NCI-H345 treated with DMSO at 0.1 percent for 48 hours (cell line): Measurements from ENCODE around the gene CTNND2.

Experiments used
- DNase-seq: peaks from one replicate; lab custom pipeline; 2025; ENCODE audit not compliant: unreplicated experiment; lab: John Stamatoyannopoulos, UW

Gene CTNND2

DNA sequence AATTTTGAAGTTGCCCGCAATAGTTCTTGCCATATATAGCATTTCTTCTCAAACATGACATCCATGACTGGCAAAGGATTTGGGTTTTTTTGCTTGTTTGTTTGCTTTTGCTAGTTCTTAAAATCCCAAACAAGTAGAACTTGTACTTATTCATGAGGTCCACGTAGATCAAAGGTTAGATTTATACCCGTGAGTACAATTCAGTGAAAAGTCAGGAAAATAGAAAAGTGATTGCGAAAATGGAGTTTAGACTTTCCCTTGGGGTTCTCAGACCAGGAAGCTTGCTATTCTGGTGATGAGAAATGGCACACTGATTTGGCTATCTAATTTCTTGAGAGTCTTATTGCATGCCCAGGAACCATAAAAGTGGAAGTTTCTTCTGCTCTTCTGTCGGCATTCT is 304.7 kb downstream of the CTNND2 start:
- no peak for DNase-seq

DNA sequence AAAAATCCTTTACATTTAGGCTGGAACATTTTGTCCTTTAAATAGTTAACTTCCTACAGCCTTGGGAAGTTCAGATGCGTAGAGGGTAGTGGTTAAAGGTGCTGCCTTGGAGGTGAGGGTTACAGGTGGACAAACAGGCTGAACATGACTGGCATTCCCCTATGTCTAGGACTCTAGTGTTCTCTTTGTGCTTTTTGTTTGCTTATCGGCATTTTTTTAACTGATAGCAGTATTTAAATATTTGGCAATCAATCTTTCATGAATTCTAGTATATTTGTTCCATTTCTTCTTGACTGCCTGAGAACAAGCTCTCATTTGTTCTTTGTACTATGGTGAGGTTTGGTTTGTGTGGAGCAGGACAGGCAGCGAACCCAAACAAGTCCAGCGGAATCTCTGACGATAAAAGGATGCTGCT is 307.6 kb downstream of the CTNND2 start:
- no peak for DNase-seq

DNA sequence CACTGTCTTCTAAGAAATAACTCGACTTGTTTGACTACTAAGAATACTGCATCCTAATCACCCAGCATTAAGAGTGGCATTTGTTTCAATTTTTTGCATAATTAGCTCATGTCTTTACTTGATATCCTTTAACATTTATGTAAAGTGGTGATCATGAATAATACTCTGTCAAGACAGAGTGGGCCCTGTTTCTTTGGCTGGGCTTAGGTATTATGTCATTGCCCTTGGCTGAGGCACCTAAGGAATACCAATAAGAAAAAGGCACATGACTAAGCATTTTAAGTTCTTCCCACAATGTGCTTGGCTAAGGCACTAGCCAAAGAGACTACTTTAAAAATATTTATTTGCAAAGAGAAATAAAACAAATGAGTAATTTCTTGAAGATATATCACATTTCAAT is 308.1 kb downstream of the CTNND2 start:
- DNase-seq: no peak

DNA sequence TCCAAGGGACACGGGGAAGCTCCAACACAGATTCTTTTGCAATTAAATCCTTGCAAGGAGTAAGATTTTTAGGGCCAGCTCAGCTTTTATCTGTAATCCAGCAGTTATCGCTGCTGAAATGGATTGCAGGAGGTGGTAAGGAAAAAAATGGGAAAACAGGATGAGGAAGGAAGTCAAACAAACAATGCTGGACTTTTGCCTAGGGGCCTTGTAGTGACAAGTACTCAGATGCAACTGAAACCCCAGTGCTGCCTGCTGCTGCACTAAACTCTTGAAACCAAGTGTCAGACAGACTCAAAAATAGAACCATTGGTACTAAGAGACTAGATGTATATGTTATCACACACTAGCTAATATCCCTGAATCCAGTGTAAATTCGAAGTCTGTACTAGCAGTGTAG is 309.2 kb downstream of the CTNND2 start:
- DNase-seq: no peak

DNA sequence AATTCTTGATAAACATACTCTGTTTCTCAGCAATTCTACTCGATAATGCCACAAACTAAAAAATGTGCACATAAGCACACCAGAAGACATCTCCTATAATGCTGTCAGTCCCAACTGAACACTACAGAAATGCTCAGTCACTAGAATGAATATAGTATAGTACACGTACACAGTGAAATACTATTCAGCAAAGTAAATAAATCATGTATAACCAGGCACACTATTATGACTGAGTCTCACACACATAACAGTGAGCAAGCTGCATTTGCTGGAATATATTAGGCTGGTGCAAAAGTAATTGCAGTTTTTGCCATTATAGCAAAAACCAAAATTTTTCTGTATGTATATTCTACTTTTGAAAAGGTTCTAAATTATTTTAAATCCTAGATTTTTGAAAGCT is 310.2 kb downstream of the CTNND2 start:
- DNase-seq: no peak

DNA sequence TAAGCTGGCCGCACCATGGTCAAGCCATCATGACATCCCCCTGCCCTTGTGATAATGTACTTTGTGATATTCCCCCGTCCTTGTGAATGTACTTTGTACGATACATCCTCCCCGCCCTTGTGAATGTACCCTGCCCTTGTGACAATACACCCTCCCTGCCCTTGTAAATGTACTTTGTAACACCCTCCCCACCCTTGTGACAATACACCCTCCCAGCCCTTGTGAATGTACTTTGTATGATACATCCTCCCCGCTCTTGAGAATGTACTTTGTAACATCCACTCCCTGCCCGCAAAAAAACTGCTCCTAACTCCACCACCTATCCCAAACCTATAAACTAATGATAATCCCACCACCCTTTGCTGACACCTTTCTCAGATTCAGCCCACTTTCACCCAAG is 313.8 kb downstream of the CTNND2 start:
- DNase-seq: no peak

DNA sequence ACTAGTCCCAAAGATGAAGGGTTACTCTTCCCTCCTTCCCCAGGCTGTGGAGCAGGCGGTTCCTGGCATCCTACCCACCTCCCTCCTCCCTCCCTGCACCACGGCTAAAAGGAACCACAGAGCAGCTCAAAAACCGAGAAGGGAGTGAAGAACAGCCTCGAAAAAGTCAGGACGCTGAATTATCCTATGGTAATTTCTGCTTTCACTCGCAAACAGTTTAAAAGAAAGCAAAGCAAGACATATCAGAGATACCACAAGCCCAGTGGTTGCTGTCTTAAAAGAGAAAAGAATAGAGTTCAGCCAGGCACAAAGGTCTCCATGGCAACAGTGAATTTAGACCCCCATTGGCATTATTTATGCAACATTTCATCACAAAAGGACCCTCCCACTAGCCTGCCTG is 315.4 kb downstream of the CTNND2 start:
- DNase-seq: no peak

DNA sequence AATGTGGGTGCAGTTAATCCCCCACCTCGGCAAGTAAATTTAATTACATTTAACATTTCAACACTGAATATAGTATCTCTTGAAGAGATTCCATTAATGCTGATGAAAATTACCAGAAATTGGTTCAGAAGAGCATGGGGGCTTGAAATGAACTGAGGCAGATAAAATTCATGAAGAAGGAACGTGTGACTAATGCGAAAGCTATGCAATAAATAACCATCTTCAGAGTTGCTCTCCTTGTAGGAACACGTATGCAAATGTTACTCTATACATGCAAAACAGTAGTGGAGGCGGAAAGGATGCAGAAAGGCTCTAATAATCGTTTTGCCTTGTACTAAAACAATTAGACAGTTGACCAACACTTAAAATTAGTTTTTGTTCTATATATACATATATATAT is 320.2 kb downstream of the CTNND2 start:
- DNase-seq: no peak

DNA sequence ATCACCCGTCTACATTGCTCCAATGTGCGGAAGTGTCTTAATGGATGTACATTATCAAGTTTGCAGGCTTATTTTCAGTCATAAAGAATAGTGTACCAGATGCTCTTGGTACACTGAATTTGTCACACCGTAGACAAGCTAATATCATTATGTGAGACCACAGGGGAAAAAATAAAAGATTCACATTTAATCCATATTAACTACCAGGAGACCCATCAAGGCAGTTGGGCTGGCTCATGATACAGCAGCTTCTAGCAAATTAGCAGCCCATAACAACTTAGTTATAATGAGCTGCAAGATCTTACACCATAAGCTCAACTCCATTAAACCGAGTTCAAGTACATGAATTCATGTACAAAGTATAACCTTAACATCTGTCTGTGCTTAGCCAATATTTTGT is 324.9 kb downstream of the CTNND2 start:
- no peak for DNase-seq

DNA sequence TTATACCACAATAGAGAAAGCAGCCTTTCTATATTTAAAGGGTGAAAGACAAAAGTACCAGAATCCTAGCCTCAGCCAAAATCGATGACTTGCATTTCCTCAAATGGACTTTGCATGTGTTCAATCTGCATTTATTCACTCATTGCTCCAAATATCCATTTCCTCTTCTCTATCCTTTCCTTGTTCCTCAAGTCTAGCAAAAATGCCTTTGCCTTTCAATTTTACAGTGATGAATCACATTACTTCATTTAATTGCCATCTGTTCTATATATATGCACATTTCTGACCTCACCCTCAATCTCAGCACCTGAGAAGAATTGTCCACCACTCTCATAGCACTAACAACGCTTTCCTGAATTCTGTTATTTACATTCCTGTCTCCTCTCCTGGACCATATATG is 329.5 kb downstream of the CTNND2 start:
- no peak for DNase-seq

DNA sequence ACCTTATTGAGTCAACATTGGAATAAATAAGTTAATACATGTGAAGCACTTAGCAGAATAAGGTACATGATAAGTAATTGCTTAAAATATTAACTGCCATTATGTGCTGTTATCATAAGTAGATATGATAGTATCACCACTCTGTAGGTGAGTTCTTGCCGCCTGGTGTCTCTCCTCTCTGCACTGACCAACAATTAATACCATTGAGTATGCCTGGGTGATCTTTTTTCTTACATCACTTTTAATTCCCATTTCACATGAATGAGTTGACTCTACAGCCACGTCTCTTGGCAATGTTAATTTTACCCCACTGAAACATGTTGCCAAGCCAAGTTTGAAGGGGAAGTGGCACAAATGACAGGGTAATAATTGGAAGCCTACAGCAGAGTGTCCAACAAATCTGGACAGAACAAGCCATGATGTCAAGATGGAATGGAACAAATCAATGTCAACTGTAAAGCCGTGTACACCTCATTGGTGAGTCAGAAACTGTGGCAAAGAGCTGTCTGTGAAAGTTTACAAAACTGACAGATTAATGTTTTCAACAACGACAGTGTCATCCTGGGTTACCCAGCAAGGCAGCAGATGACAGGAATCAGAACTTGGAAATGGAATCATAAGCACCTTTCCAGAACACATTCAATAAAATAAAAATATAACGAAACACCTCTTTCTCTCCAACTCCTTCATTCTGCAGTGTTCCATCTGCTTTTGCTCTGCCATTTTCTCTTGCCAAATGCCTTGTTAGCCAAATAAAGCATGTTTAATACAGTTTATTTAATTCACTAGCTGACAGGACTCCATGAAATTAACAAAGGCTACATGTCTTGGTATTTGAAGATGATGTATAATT is 330.9 kb downstream of the CTNND2 start:
- DNase-seq: no peak

DNA sequence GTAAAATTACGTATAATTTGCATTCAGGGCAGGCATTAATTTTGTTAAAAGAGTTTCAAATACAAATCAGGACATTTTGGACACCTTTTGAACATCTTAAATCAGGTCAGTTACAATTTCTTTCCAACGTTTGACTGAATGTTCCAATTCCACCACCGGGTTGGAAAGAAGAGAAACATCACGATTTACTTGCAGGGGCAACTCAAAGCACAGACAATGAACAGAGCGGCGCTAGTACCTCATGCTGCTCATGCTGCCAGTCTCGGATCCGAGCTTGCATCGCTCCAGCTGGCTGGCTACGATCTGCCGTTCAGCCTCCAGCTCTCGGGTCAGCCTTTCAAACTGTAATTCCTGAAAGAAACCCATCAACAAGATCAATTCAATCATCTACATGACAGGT is 339.5 kb downstream of the CTNND2 start:
- DNase-seq: no peak

DNA sequence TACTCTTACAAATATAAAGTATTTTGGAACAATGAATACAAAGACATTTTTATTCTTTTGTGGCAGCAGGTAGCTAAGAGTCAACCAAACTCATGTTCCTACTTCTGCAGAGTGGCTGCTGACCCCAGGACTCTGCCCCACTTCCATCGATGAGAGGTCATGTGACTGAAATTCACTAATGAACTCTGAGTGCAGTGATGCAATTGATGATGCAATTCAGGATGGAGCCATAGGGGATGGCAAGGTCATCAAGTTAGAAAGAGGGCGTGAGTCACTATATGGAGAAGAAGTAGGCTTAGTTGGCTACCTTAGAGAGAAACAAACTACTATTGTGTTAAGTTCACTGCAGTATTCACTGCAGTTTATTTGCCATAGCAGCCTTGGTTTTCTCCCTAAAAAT is 340.4 kb downstream of the CTNND2 start:
- DNase-seq: no peak

DNA sequence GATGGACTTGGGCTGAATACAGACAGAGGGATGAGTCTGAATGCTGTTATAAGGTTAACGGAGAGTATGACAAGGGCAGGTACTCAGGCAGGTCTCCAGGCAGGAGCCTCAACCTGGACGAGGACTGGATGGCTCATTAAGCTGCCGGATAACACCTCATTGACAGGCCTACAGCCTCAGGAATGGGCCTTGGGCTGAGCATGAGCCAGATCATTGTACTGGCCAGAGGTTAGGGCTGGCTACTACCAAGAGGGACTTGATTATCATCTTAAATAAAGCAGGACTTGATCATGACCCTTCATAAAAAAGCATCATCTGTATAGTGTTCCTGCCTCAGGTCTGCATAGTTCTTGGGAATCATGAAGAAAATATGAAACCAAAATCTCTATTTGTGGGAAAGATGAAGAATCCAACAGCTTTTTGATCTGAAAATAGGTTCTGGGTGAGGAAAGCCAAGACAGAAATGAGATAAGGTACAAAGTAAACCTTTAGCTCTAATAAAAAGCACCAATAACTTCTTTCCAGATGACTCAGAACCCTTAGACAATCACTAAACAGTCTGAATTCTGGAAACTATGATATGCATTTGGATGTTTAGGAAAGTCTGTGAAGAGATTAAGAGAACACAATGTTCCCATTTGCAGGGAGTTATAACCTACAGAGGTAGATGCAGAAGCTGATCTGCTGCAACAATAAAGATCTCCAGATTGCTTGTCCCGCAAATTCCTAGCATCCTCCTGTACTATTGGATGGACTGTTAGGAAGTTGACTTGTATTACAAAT is 343.1 kb downstream of the CTNND2 start:
- no peak for DNase-seq

DNA sequence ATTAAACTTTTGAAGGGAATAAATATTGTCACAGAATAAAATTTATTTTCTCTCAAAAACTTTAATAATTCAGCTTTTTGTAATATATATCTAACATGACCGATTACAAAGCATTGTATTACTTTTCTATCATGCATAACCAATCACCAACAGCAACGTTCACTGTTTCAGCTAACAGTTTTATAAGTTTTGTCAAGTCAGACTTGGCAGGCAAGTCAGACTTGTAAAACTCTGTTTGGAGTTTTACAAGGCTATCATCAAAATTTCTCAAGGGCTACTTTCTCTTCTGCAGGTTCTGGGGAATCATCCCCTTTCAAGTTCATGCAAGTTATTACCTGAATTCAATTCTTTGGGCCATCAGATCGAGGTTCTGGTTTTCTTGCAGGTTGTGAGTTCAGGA is 347.2 kb downstream of the CTNND2 start:
- no peak for DNase-seq

DNA sequence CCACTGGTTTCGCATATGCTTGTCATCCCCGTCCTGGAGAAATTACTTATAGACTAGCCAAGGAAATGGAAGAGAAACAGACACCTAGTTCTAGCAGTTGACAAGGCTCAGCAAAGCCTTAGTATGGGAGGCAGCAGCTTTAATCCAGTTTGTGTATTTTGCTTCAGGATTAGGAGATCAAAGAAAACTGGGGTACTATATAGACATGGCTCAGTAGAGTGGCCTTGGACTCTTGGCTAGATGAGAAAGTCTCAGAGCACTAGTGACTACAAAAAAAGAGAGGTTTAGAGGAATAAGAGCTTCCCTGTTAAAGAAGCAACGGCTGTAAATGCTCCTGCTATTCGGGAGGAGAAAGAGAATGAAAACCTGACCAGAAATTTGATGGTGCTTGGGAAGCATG is 349.1 kb downstream of the CTNND2 start:
- no peak for DNase-seq

DNA sequence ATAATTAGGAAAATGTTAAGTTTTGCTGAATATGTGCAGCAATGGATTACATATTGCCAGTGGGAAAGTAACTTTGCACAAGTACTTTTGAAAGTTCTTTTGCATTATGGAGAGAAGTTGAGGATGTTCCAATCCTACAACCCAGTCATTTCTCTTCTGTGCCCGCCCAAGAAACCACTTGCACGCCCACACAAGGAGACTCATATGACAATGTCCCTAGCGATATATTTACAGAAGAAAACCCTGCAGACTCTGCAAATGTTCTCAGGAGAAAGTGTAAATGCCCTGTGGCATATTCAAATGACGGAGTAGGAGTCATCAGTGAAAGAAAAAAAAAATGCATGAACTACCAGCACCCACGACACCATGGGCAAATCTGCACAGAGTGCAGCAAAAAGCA is 356.5 kb downstream of the CTNND2 start:
- no peak for DNase-seq

DNA sequence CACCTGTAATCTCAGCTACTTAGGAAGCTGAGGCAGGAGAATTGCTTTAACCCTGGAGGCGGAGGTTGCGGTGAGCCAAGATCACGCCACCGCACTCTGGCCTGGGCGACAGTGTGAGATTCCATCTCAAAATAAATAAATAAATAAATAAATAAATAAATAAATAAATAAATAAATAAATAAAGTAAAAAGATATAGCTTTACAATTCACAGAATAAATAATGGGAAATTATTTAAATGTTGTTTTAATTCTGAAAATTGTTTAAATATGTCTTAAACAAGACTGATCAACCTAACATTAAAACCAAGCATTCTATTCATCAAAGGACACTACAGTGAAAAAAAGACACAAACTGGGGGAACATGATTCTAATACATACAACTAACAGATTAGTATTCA is 357.1 kb downstream of the CTNND2 start:
- DNase-seq: no peak

DNA sequence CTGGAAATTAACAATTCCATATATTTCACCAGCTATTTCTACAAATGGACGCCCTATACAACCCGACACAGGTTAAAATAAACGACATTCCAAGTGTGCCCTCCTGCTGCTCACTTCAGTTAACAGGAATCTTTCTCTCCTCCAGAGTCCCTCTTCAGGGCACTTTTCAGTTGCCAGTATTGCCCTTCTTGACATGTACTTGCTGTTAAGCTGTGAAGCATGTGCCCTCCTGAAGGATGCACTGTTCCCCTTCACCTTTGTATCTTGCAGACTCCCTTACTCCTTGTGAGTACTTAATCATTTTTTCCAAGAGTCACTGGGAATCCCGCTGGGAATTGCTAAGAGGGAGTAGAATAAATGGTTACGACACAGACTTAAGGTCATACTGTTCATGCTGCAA is 364.1 kb downstream of the CTNND2 start:
- no peak for DNase-seq

DNA sequence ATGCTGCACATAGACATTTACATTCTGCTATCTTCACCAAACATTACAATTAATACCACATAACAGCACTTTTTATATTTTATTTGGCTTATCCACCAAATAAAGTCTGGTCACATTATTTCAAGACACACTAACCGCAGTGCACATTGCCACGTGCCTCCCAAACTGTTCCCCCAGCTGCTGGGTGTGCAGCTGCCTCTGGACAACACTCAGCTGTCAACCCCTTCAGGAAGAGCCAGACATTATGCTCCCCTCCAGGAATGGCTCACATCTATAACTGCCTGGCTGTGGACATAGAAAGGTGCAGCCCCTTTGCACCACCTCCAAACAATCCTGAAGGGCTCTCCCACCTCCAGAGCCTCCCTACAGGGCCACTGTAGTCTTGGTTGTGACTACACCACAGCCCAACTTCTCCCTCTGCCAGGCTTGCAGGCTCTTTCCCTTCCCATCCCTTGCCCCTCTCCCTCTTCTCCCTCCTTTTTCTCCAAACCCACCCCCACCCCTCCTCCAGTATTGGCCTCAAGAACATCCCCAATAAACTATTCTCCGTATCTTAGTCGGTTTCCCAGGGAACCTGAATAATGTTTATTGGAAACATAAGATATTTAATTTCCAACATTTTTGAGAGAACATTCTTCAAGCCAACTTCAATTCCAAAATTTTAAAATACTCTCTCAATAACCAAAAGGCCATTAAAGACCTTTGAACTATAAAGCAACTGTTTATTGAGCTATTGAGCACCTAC is 372.3 kb downstream of the CTNND2 start:
- no peak for DNase-seq

DNA sequence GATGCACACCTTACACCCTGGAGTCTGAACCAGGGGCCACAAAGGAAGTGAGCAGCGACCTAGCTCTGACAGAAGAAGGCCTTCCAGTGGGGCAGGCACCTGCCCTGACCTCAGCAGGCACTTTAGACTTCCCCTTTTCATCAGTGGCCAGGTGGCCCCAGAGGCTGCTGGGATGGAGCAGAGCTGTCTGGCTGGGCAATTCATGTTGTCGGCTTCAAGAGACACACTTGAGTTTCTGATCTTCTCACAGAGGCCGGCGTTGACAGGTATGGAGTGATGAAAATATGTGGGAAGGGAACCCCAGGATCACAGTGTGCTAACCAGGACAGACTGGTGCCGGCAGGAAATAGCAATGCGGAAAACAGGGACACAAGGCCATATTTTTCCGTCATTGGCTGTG is 375.5 kb downstream of the CTNND2 start:
- no peak for DNase-seq
